AG09319 (cell line): ENCODE measurements around the gene SCYGR7.

ENCODE experiments used
- DNase-seq: peaks from one replicate; pipeline ENCODE4 v3.0.0-alpha.2; 2010; ENCODE audit warnings: low read depth; ENCODE audit errors: extremely low read depth
- CTCF ChIP-seq: IDR thresholded peaks from 2 replicates; pipeline ENCODE4 v1.5.1; 2011; ENCODE audit warnings: low read depth, mild to moderate bottlenecking, inconsistent platforms, low read length, moderate library complexity

SCYGR7 gene

GRCh38 chr2:227706859-227707258 lies 21.3 kb upstream of the SCYGR7 start:
- no peak for DNase-seq
- TF ChIP-seq CTCF = no peak

GRCh38 chr2:227707390-227707789 lies 20.7 kb upstream of the SCYGR7 start:
- TF ChIP-seq CTCF = no peak
- no peak for DNase-seq

GRCh38 chr2:227710986-227711385 lies 17.1 kb upstream of the SCYGR7 start:
- no peak for DNase-seq
- no peak for TF ChIP-seq CTCF

- no peak for TF ChIP-seq CTCF
- DNase-seq = no peak
These were observed 14.8 kb upstream of the SCYGR7 start for GRCh38 chr2:227713291-227713690.

GRCh38 chr2:227716501-227716900 lies 11.6 kb upstream of the SCYGR7 start:
- no peak for DNase-seq
- TF ChIP-seq CTCF = no peak

- DNase-seq = peak; percentile 71
- TF ChIP-seq CTCF = no peak
These were observed 10.2 kb upstream of the SCYGR7 start, which contains the start of gene SLC19A3 for GRCh38 chr2:227717687-227718567. SLC19A3 (minus strand) TSS chr2:227718028; CDS start chr2:227702318, 15,710 bp downstream.

GRCh38 chr2:227719641-227720040 lies 8.5 kb upstream of the SCYGR7 start:
- no peak for TF ChIP-seq CTCF
- DNase-seq = no peak
